ENCODE results near the gene NPR2.

NPR2 gene

DNA sequence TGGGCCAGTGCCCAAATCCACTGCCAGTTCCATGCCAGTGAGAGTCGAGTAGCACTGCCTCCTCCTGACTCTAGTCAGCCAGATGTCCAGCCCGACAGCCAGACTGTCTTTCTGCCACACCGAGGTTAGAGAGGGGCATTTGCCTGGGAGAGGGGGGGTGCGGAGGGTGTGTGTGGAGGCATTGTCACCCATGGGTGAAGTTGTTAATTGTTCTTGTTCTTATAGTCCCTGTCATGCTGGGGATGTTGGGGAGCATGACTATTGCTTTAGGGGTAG, 41.2 kb upstream of the NPR2 start:
- Histone ChIP-seq H3K36me3 (ENCODE audit: low read length) (no peaks in the 10 kb centered on the region), H3K4me3 (ENCODE audit: insufficient read depth, low read length, poor library complexity, severe bottlenecking) (peak overlapping the region; percentile 77), H2AFZ (ENCODE audit: low read depth, low read length, severe bottlenecking) (no peak overlapping the region), H3K9ac (ENCODE audit: low read length) (peak overlapping the region; percentile 78), H3K9me3 (ENCODE audit: insufficient read depth, low read length) (no peaks in the 10 kb centered on the region), H3K79me2 (ENCODE audit: insufficient read depth, low read length) (peaks cover 36% of the 10 kb centered on the region), H3K27ac (ENCODE audit: low read depth, low read length) (peak overlapping the region; percentile 62; the same call in 1 of the 2 replicates), H3K4me2 (ENCODE audit: low read depth, low read length, poor library complexity, severe bottlenecking) (peak overlapping the region; percentile 67), H4K20me1 (ENCODE audit: low read depth, low read length) (peaks cover 8% of the 10 kb centered on the region; the same call in 1 of the 2 replicates), H3K9me2 (replicated peaks; ENCODE audit: insufficient read depth, low read length) (no peaks in the 10 kb centered on the region), H3F3A (ENCODE audit: insufficient read depth) (no peaks in the 10 kb centered on the region), H3K27me3 (ENCODE audit: low read length) (no peaks in the 10 kb centered on the region)
- TF ChIP-seq EZH2phosphoT487 (conservative IDR thresholded peaks at IDR 0.05; ENCODE audit: low read length), result no peak
- TF ChIP-seq, protein P1, sequence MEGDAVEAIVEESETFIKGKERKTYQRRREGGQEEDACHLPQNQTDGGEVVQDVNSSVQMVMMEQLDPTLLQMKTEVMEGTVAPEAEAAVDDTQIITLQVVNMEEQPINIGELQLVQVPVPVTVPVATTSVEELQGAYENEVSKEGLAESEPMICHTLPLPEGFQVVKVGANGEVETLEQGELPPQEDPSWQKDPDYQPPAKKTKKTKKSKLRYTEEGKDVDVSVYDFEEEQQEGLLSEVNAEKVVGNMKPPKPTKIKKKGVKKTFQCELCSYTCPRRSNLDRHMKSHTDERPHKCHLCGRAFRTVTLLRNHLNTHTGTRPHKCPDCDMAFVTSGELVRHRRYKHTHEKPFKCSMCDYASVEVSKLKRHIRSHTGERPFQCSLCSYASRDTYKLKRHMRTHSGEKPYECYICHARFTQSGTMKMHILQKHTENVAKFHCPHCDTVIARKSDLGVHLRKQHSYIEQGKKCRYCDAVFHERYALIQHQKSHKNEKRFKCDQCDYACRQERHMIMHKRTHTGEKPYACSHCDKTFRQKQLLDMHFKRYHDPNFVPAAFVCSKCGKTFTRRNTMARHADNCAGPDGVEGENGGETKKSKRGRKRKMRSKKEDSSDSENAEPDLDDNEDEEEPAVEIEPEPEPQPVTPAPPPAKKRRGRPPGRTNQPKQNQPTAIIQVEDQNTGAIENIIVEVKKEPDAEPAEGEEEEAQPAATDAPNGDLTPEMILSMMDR (IDR thresholded peaks at IDR 0.05; ENCODE audit: insufficient read depth, low read length, poor library complexity, severe bottlenecking), result no peak

DNA sequence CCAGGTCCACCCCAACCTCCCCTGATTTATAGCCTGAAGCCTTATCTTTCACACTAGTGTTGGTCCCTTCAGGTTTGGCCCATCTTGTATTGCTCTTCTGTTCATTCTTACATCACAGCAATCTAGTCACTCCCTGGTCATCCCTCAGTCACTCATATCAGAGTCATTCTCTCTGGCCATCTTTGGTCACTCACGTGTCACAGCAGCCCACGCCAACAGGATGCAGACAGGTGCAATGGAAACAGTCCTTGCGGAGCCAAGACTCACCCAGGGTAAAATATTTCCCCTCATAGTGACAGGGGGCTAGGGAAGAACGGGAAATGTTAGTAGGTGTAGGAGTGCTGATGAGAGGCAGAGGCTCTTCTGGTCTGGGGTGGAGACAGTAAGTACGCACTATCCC, 37.9 kb upstream of the NPR2 start:
- H3K36me3 ChIP-seq (ENCODE audit: low read length), result no peaks in the 10 kb centered on the region
- H3K27ac ChIP-seq (ENCODE audit: low read depth, low read length), result no peak overlapping the region
- no peaks in the 10 kb centered on the region for H3K9me2 ChIP-seq (replicated peaks; ENCODE audit: insufficient read depth, low read length)
- H2AFZ ChIP-seq (ENCODE audit: low read depth, low read length, severe bottlenecking), result no peak overlapping the region
- no peaks in the 10 kb centered on the region for H3K9me3 ChIP-seq (ENCODE audit: insufficient read depth, low read length)
- H3K4me2 ChIP-seq (ENCODE audit: low read depth, low read length, poor library complexity, severe bottlenecking), result no peak overlapping the region
- peaks cover 3% of the 10 kb centered on the region for H3K79me2 ChIP-seq (ENCODE audit: insufficient read depth, low read length)
- H3K27me3 ChIP-seq (ENCODE audit: low read length), result no peaks in the 10 kb centered on the region
- H3F3A ChIP-seq (ENCODE audit: insufficient read depth), result peaks cover 14% of the 10 kb centered on the region
- H4K20me1 ChIP-seq (ENCODE audit: low read depth, low read length), result no peaks in the 10 kb centered on the region
- no peak for TF ChIP-seq EZH2phosphoT487 (conservative IDR thresholded peaks at IDR 0.05; ENCODE audit: low read length)
- TF ChIP-seq, protein P1 (IDR thresholded peaks at IDR 0.05; ENCODE audit: insufficient read depth, low read length, poor library complexity, severe bottlenecking), result no peak
- H3K9ac ChIP-seq (ENCODE audit: low read length), result no peak overlapping the region
- no peak overlapping the region for H3K4me3 ChIP-seq (ENCODE audit: insufficient read depth, low read length, poor library complexity, severe bottlenecking)

GRCh38 chr9:35754264-35754663, 37.1 kb upstream of the NPR2 start, which contains the start of gene MSMP:
MSMP (minus strand) TSS chr9:35754276; CDS start chr9:35754129, 147 bp downstream.
- no peaks in the 10 kb centered on the region for H4K20me1 ChIP-seq (ENCODE audit: low read depth, low read length)
- H3K27me3 ChIP-seq (ENCODE audit: low read length), result no peaks in the 10 kb centered on the region
- H3K9ac ChIP-seq (ENCODE audit: low read length), result no peak within 1 kb of the TSS
- H3K9me2 ChIP-seq (replicated peaks; ENCODE audit: insufficient read depth, low read length), result no peaks in the 10 kb centered on the region
- H3K4me3 ChIP-seq (ENCODE audit: insufficient read depth, low read length, poor library complexity, severe bottlenecking), result no peak within 1 kb of the TSS
- H3K4me2 ChIP-seq (ENCODE audit: low read depth, low read length, poor library complexity, severe bottlenecking), result no peak within 1 kb of the TSS
- H3K9me3 ChIP-seq (ENCODE audit: insufficient read depth, low read length), result no peaks in the 10 kb centered on the region
- H3K36me3 ChIP-seq (ENCODE audit: low read length), result no peaks in the 10 kb centered on the region
- no peak within 1 kb of the TSS for H3K27ac ChIP-seq (ENCODE audit: low read depth, low read length)
- peaks cover 18% of the 10 kb centered on the region for H3F3A ChIP-seq (ENCODE audit: insufficient read depth)
- no peak within 1 kb of the TSS for H2AFZ ChIP-seq (ENCODE audit: low read depth, low read length, severe bottlenecking)
- TF ChIP-seq, protein P1 (IDR thresholded peaks at IDR 0.05; ENCODE audit: insufficient read depth, low read length, poor library complexity, severe bottlenecking), result no peak
- TF ChIP-seq EZH2phosphoT487 (conservative IDR thresholded peaks at IDR 0.05; ENCODE audit: low read length), result no peak
- no peaks in the 10 kb centered on the region for H3K79me2 ChIP-seq (ENCODE audit: insufficient read depth, low read length)
